Loucy (cell line): ENCODE results near the gene OR1K1.

Experiments used
- H2AFZ ChIP-seq: fragments of 200-600 bp; sonication (generic); 2 replicates; pipeline ENCODE4 v1.6.0; 2016; ENCODE audit warnings: antibody characterized with exemption, mild to moderate bottlenecking, low read length, moderate library complexity
- H3F3A ChIP-seq: fragments of 200-600 bp; 2 replicates; pipeline ENCODE4 v1.6.0; 2016; ENCODE audit warnings: antibody characterized with exemption, low read depth, mild to moderate bottlenecking
- H3K27me3 ChIP-seq: fragments of 200-600 bp; sonication (generic); 2 replicates; pipeline ENCODE4 v1.6.1; 2014; ENCODE audit warnings: low read length, mild to moderate bottlenecking; ENCODE audit not compliant: insufficient read depth, poor library complexity, severe bottlenecking
- H3K36me3 ChIP-seq: fragments of 200-600 bp; sonication (generic); 2 replicates; pipeline ENCODE4 v1.6.1; 2016; ENCODE audit warnings: low read length; ENCODE audit not compliant: insufficient read depth
- H3K4me1 ChIP-seq: fragments of 200-600 bp; sonication (generic); 2 replicates; pipeline ENCODE4 v1.5.1; 2014; ENCODE audit warnings: low read length, mild to moderate bottlenecking; ENCODE audit not compliant: insufficient read depth, poor library complexity, severe bottlenecking
- H3K4me2 ChIP-seq: fragments of 200-600 bp; sonication (generic); 2 replicates; pipeline ENCODE4 v1.6.0; 2014; ENCODE audit warnings: antibody characterized with exemption, low read length, low read depth, mild to moderate bottlenecking; ENCODE audit not compliant: poor library complexity, severe bottlenecking
- H3K4me3 ChIP-seq: fragments of 200-600 bp; sonication (generic); 2 replicates; pipeline ENCODE4 v1.5.1; 2014; ENCODE audit warnings: low read length, mild to moderate bottlenecking, mixed read lengths; ENCODE audit not compliant: poor library complexity, severe bottlenecking
- H3K79me2 ChIP-seq: fragments of 200-600 bp; sonication (generic); 2 replicates; pipeline ENCODE4 v1.6.1; 2014; ENCODE audit warnings: low read length; ENCODE audit not compliant: insufficient read depth
- H3K9ac ChIP-seq: fragments of 200-600 bp; sonication (generic); 2 replicates; pipeline ENCODE4 v1.6.0; 2014; ENCODE audit warnings: mild to moderate bottlenecking, low read depth, low read length, moderate library complexity; ENCODE audit not compliant: poor library complexity, severe bottlenecking
- H3K9me2 ChIP-seq: fragments of 200-600 bp; sonication (generic); replicated peaks from 2 replicates; pipeline ENCODE4 v1.6.1; 2016; ENCODE audit warnings: low read depth, low read length, mixed read lengths
- H3K9me3 ChIP-seq: fragments of 200-600 bp; sonication (generic); 2 replicates; pipeline ENCODE4 v1.6.1; 2014; ENCODE audit warnings: mild to moderate bottlenecking, antibody characterized with exemption, low read length, low read depth; ENCODE audit not compliant: insufficient read depth
- H4K20me1 ChIP-seq: fragments of 200-600 bp; sonication (generic); 2 replicates; pipeline ENCODE4 v1.6.0; 2014; ENCODE audit warnings: antibody characterized with exemption, low read length, mild to moderate bottlenecking; ENCODE audit not compliant: insufficient read depth, poor library complexity, severe bottlenecking
- EZH2phosphoT487 ChIP-seq: fragments of 200-600 bp; IDR thresholded peaks from 2 replicates; pipeline ENCODE4 v1.6.1; 2018; ENCODE audit warnings: antibody characterized with exemption, mild to moderate bottlenecking, moderate library complexity, borderline replicate concordance
- TF ChIP-seq, protein P1 (sequence below): fragments of 200-600 bp; sonication (generic); conservative IDR thresholded peaks from 2 replicates; pipeline ENCODE4 v1.5.1; 2014; ENCODE audit warnings: mild to moderate bottlenecking, antibody characterized with exemption, low read length

The OR1K1 gene

DNA sequence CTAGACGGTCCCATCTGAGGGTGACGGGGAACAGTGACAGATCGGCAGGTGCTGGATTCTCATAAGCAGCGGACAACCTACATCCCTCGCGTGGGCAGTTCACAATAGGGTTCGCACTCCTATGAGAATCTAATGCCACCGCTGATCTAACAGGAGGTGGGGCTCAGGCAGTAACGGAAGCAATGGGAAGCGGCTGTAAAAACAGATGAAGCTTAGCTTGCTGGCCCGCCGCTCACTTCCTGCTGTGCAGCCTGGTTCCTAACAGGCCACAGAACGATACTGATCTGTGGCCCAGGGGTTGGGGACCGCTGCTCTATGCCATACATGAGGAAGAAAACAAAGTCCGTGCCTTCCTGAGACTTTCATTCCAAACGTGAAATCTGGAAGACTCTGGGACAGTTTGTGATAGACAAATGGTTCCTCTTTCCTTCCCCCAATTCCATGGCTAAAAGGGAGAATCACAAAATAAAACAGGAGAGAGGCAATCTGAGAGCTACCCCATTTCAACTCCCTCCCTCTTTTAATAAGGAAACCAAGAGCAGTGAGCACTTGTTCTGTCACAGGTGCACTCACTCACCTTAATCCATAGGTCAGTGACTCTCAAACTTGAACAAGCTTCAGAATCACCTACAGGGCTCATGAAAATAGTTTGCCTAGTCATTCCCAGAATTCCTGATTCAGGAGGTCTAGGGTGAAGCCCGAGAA is 16.4 kb downstream of the OR1K1 start:
- no peaks in the 10 kb centered on the region for H3K9me3 ChIP-seq
- peaks cover 43% of the 10 kb centered on the region for H3K79me2 ChIP-seq
- H3K36me3 ChIP-seq = peaks cover 24% of the 10 kb centered on the region
- H3K4me3 ChIP-seq = peak overlapping the region; percentile 69
- no peaks in the 10 kb centered on the region for H3K9me2 ChIP-seq
- TF ChIP-seq, protein P1, sequence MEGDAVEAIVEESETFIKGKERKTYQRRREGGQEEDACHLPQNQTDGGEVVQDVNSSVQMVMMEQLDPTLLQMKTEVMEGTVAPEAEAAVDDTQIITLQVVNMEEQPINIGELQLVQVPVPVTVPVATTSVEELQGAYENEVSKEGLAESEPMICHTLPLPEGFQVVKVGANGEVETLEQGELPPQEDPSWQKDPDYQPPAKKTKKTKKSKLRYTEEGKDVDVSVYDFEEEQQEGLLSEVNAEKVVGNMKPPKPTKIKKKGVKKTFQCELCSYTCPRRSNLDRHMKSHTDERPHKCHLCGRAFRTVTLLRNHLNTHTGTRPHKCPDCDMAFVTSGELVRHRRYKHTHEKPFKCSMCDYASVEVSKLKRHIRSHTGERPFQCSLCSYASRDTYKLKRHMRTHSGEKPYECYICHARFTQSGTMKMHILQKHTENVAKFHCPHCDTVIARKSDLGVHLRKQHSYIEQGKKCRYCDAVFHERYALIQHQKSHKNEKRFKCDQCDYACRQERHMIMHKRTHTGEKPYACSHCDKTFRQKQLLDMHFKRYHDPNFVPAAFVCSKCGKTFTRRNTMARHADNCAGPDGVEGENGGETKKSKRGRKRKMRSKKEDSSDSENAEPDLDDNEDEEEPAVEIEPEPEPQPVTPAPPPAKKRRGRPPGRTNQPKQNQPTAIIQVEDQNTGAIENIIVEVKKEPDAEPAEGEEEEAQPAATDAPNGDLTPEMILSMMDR = no peak
- no peak for TF ChIP-seq EZH2phosphoT487
- peak overlapping the region; percentile 89 for H3K4me2 ChIP-seq
- H4K20me1 ChIP-seq = peaks cover 9% of the 10 kb centered on the region
- no peaks in the 10 kb centered on the region for H3K27me3 ChIP-seq
- H2AFZ ChIP-seq = peak overlapping the region; percentile 36; the same call in 1 of the 2 replicates
- H3K9ac ChIP-seq = peak overlapping the region; percentile 52
- H3K4me1 ChIP-seq = peaks cover 25% of the 10 kb centered on the region
- peaks cover 8% of the 10 kb centered on the region; the same call in 1 of the 2 replicates for H3F3A ChIP-seq

DNA sequence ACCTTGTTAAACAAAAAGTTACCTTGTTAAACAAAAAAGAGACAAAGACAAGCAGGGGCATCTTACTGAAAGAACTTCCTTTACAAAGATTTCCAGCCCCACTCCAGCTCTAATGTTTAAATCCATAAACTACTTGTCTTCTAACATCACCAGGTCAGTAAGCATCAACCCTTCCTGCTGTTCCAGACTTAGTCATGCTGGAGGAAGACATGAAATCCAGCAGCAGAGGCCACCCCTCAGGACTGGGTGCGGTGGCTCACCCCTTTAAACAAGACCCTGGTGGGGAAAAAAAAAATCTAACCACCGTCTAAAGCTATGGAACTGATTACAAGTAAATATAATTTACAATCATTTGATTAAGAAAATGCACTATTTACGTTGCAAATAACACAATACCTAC is 19.4 kb downstream of the OR1K1 start:
- Histone ChIP-seq H3K4me3 (no peak overlapping the region), H3K79me2 (peaks cover 67% of the 10 kb centered on the region), H3F3A (peaks cover 18% of the 10 kb centered on the region; the same call in 1 of the 2 replicates), H2AFZ (no peak overlapping the region), H3K4me2 (peak overlapping the region; percentile 26), H3K9me2 (no peaks in the 10 kb centered on the region), H3K9me3 (no peaks in the 10 kb centered on the region), H3K36me3 (peaks cover 38% of the 10 kb centered on the region), H4K20me1 (peaks cover 34% of the 10 kb centered on the region), H3K4me1 (peaks cover 51% of the 10 kb centered on the region), H3K9ac (no peak overlapping the region), H3K27me3 (no peaks in the 10 kb centered on the region)
- no peak for TF ChIP-seq EZH2phosphoT487
- TF ChIP-seq, protein P1 = no peak

DNA sequence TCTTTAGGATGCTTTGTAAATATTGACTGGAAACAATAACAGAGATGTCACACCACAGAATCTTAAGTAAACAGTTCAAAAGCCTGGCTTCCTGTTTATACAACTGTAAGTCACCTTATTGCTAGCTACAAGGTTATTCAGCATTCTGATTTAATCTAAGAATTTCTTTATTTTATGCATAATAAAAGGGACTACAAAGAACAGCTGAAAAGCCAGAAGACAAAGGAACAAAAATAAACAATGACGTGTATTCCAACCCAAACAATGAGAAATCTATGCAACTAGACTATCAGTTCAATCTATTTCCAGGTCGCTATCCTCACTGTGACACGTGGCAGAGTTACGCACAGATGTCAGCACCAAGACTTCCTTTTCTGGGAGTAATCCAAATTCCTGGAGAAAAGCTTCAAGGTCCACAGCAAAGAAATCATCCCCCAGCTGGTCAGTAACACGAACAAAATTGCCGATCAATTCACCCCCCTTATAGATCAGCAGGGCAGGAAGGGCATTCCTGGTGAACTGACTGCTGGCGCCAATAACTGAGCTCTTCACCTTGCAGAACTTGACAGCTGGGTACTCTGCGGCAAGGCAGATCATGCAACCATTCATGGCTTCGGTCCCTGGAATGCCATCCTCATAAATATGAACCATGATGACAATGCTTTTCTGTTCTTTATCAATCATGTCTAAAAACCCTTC is 20.0 kb downstream of the OR1K1 start:
- H2AFZ ChIP-seq = no peak overlapping the region
- no peaks in the 10 kb centered on the region for H3K9me2 ChIP-seq
- peaks cover 56% of the 10 kb centered on the region for H3K4me1 ChIP-seq
- H3K9me3 ChIP-seq = no peaks in the 10 kb centered on the region
- no peaks in the 10 kb centered on the region for H3K27me3 ChIP-seq
- H3K9ac ChIP-seq = no peak overlapping the region
- peaks cover 18% of the 10 kb centered on the region; the same call in 1 of the 2 replicates for H3F3A ChIP-seq
- peaks cover 40% of the 10 kb centered on the region for H4K20me1 ChIP-seq
- no peak overlapping the region for H3K4me3 ChIP-seq
- H3K4me2 ChIP-seq = peak overlapping the region; percentile 26
- H3K36me3 ChIP-seq = peaks cover 38% of the 10 kb centered on the region
- no peak for TF ChIP-seq EZH2phosphoT487
- TF ChIP-seq, protein P1 = no peak
- peaks cover 74% of the 10 kb centered on the region for H3K79me2 ChIP-seq
